ENCODE data around the gene PPP1R15B.

PPP1R15B gene

DNA sequence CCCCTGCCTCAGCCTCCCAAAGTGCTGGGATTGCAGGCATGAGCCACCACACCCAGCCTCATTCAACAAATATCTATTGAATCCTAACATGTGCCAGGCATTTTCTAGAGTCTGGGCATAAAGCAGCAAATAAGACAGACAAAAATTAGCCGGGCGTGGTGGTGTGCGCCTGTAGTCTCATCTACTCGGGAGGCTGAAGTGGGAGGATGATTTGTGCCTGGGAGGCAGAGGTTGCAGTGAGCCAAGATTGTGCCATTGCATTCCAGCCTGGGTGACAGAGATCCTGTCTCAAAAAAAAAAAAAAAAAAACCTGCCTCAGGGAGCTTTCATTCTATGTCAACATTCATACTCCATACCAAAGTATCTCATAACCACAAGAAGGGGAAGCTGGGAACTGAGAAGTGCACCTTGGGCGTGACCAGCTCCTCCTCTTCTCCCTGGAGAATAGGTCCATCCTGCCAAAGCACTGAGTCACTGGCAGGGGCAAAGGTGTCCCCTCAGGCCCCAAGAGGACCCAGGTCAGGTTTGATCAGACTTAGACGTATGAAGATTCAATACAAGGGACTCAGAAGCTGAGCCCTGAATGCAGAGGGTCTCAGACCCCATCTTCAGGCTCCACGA is 36.8 kb upstream of the PPP1R15B start:
- TF ChIP-seq, protein P1, sequence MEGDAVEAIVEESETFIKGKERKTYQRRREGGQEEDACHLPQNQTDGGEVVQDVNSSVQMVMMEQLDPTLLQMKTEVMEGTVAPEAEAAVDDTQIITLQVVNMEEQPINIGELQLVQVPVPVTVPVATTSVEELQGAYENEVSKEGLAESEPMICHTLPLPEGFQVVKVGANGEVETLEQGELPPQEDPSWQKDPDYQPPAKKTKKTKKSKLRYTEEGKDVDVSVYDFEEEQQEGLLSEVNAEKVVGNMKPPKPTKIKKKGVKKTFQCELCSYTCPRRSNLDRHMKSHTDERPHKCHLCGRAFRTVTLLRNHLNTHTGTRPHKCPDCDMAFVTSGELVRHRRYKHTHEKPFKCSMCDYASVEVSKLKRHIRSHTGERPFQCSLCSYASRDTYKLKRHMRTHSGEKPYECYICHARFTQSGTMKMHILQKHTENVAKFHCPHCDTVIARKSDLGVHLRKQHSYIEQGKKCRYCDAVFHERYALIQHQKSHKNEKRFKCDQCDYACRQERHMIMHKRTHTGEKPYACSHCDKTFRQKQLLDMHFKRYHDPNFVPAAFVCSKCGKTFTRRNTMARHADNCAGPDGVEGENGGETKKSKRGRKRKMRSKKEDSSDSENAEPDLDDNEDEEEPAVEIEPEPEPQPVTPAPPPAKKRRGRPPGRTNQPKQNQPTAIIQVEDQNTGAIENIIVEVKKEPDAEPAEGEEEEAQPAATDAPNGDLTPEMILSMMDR (conservative IDR thresholded peaks at IDR 0.05) = no peak
- H3K27ac ChIP-seq = no peak overlapping the region

DNA sequence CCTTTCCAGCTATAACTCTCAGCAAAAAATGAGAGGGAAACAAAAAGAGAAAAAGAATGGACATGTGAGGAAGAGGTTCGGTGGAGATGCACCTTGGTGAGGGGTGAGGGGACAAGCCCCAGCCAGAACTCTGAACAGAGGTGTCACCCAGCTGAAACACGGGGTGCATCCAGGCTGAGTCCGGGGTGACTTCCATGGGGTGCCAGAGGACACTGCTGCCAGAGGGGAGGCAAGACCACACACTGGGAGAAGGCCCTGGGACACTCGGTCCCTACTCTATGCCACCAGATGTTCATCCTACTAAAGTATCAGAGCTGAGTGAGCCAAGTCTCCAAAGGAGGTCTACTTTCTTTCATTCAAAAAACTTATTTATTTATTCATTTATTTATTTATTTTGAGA is 36.1 kb upstream of the PPP1R15B start:
- no peak overlapping the region for H3K27ac ChIP-seq
- TF ChIP-seq, protein P1 (conservative IDR thresholded peaks at IDR 0.05) = no peak

DNA sequence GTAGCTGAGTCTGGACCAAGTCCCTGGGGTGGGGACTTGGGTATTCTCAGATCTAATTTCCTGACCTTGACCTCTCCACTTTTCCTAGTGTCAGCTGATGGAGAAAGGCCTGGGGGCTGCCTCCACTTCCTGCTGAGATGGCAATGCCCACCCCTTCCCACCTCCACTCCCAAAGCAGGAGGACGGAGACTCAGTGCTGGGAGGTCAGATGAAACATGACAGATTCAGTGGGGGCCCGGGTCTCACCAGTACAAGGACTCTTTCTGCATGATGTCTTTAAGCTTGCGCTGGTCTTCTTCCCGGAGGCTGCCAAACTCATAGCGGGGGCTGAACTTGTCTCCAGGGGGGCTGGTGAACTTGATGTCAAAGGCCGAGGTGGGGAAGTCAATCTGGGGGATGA is 35.6 kb upstream of the PPP1R15B start:
- no peak overlapping the region for H3K27ac ChIP-seq
- TF ChIP-seq, protein P1 (conservative IDR thresholded peaks at IDR 0.05) = no peak

DNA sequence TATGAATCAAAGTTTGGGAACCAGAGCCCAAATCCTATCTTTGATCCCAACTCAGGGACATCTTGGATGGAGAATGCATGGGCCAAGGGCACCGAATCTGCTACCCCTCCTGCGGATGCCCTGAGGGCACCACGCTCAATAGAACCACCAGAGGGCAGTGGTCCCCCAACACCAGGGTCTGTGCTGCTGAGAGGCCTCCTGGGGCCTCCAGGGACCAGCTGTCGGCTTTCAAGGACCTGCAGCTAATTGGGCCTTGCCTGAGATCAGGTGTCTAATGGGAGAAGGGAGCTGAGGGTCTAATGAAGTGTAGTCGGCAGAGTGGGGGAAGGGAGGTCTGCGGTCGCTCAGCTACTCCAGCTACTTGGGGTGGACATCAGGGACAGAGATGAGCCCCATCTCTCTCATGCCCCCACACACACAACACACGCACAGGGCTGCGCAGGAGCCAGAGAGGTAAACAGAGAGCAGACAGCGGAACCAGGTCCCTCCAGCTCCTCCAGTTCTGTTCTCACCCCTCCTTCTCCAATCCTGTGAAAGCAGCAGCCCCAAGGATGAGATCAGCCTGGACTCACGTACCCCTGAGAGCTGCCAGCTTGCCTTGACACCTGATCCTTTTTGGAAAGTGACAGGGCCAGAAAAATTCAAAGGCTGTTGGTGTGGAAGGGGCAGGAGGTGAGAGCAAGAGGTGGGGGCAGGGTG is 34.9 kb upstream of the PPP1R15B start:
- TF ChIP-seq, protein P1 (conservative IDR thresholded peaks at IDR 0.05) = peak; percentile 81
- no peak overlapping the region for H3K27ac ChIP-seq

DNA sequence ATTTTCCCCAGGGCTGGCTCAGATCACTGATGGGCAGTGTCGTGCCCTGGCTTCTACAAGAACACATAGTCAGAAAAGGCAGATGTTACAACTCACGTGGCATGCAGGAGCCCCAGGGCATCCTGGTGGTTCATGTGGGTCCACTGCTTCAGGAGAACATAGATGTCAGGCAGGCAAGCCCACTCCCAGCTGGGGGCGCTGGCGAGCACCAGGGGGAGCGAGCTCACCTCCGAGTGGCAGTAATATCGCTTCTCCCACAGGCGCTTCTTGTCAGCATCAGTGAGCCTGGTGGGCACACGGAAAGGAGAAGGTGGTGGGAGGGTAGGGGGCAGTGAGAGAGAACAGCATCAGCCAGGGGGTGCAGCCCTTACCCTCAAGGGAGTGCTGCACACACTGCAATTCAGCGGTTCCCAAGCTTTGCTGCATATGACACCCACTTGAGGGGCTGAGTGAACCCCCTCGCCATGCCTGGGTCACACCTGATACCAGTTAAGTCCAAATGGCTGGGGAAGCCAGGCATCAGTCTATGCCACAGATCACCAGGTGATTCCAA is 34.3 kb upstream of the PPP1R15B start:
- TF ChIP-seq, protein P1 (conservative IDR thresholded peaks at IDR 0.05) = no peak
- no peak overlapping the region for H3K27ac ChIP-seq

DNA sequence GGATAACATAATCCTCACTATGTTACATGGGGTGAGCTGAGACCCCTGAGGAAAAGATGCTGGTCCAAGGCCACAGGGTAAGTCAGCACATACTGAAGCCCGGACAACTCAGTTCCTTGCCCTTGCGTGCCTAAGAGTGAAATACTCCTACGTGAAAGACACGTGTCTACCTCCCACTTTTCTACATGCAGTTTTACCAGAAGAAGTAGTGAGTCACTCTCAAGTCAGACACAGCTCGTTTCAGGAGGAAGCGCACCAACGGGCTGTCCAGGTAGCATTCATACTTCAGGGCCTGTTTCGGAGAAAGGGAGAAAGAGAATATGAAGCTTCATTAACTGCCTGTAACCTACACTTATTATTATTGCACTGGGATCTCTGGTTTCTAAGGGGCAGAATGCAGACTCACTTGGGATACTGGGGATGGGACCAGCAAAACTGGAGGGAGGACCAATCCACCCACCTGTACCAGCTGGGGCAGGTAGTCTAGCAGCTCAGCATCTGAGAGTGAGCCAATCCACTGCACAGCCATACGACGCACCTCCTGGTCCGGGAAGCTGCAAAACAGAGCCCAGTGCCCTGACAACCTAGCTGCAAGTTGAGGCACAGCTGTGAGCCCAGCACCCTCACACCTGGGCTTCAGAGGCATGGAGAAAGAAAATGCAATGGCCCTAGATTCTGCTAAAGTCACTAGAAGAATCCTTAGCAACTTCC is 32.4 kb upstream of the PPP1R15B start:
- TF ChIP-seq, protein P1 (conservative IDR thresholded peaks at IDR 0.05) = no peak
- H3K27ac ChIP-seq = peak overlapping the region; percentile 71

DNA sequence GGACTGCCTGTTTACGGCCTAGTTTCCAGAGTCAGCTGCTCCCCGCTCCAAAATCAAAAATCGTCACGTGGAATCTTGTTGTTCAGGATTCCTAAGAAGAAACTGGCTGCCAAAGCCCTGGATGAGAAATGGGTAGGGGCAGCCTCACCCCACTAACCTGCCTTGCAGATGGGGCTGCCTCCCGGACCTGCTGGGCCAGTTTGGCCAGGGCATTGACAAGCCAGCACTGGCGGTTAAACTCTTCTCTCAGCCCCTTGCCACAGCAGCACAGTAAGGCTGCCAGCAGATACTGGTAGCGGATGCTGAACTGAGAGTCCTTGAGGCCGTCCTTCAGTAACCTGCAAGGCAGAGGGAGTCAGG is 31.6 kb upstream of the PPP1R15B start:
- peak overlapping the region; percentile 71 for H3K27ac ChIP-seq
- TF ChIP-seq, protein P1 (conservative IDR thresholded peaks at IDR 0.05) = no peak
